CD4-positive, alpha-beta T cell treated with Interleukin-17A for 1 hour (primary cell): ENCODE measurements around the gene DUSP2.

Experiments
- DNase-seq: peaks from one replicate; pipeline ENCODE4 v3.0.0-alpha.2; 2020

Gene DUSP2

DNA sequence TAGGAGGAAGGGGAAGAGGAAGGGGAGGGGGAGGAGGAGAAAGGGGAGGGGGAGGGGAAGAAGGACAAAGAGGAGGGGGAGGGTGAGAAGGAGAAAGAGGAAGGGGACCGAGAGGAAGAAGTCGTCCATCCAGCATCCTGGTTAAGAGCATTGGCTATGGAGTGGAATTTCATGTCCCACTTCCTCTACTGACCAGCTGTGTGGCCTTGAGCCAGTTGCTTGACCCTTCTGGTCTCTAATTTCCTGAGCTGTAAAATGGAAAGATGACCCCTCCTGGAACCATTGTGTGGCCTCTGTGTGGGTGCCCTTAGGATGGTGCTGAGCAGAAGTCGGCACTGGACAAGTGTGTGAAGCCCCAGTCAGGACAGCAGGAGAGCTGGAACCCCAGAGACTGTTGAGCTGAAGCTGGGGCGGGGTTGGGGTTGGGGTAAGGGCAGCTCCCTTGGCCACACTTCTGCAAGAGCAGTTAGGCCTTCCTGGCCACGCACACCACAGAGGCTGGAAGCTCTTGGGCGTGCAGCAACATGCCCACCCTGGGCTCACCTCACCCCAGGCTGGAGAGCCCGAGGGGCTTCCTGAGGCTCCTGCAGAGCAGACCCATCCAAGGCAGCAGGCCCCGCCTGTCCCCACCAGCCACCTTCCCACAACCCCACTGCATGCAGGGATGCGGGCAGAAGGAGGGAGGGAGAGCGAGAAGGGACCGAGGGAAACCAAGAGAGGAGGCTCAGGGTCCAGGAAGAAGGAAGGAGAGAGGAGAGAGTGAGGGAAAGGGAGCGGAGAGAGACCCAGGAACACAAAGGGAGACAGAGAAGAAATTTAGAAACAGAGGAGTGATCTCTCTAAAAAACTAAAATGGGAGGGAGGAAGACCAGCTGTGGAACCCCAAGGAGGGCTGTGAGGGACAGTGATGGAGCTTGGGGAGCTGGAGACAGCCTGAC, 45.1 kb downstream of the DUSP2 start:
- DNase-seq = no peak

DNA sequence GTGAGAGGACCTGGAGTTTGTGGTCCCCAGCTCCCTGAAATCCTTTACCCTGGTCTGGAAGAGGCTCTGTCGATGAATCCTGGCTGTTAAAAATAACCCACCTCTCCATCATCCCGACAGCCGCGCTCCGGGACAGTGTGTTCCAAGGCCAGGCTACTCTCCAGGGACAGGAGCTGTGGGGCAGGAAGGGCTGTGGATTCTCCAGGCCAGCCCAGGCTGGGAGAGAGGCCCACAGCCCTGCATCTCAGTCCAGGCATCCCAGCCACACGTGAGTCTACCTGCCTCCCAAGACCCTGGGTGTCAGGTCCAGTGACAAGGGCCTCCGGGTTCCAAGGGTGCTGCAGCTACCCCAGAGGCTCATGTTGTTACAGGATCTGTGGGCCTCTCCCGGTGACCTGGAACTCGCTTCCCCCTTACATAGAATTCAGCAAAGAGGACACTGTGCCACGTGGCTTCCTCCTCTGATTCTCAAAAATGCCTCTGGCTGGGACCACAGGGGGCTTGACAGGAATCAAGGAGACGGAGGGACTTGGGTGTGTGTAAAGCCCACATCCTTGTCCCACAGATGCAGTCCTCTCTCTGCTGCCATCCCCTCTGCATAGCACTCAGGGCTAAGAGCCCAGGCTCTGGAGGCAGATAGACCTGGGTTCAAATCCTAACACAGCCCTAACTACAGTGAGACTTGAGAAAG, 46.2 kb downstream of the DUSP2 start:
- no peak for DNase-seq

DNA sequence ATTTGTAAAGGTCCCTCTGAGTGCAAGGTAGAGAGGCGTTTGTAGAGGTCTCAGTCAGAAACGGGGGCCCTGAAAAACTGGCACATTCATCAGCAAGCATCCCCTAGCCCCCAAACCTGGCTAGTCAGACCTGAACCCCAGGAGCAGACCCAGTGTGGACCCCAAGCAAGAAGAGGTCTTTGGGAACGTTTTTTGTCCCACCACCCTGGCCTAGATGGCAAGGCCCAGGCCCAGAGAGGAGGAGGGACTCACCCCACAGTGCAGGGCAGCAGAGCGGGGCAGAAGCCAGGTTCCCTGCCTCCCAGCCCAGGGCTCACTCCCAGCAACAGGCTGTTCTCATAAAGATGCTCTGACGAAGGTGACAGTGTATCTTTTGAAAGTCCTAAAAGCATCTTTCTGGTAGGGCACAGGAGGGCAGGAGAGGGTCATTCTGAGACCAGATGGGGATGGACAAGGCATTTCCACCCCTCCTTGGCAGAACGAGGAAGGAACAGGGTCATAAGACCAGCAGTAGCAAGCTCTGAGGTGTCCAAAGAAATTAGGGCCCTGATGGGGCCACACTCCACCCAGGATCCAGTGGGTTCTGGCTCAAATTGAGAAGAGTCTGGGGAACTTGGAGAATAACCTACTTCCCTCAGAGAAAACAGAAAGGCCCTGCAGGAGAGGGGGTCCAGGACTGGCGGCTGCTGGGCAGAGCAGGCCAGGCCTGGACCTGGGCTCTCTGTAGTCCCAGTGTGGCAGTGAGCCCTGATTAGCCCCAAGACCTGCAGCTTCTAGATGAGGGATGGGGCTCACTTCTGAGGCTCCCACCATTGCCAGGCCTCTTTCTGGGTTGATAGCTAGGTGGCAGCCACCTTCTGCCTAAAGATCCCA, 47.1 kb downstream of the DUSP2 start:
- no peak for DNase-seq

DNA sequence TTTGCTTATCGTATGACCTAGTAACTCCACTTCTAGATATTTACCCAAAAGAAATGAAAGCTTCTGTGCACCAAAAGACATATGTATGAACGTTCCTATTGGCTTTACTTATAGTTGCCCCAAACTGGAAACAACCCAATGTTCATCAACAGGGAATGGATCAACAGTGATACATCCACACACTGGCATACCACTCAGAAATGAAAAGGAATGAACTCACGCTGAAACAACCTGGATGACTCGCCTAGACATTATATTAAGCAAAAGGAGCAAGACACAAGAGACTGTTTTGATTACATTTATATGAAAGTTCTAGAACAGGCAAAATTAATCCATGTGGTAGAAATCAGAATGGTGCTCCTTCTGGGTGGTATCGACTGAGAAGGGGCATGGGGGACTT, 47.8 kb downstream of the DUSP2 start:
- DNase-seq = no peak

DNA sequence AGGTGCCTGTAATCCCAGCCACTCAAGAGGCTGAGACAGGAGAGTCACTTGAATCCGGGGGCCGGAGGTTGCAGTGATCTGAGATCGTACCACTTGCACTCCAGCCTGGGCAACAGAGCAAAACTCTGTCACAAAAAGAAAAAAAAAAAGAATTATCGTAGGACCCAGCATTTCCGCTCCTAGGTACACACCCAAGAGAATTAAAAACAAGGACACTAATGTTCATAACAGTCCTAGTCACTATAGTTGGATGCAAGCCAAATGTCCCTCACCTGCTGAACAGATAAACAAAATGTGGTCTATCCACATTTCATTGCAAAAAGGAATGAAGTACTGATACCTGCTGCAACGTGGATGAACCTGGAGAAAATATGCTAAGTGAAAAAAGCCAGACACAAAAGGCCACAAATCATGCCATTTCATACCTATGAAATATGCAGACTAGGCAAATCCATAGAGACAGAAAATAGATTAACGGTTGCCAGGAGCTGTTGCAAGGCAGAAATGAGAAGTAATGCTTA, 50.1 kb downstream of the DUSP2 start:
- no peak for DNase-seq

DNA sequence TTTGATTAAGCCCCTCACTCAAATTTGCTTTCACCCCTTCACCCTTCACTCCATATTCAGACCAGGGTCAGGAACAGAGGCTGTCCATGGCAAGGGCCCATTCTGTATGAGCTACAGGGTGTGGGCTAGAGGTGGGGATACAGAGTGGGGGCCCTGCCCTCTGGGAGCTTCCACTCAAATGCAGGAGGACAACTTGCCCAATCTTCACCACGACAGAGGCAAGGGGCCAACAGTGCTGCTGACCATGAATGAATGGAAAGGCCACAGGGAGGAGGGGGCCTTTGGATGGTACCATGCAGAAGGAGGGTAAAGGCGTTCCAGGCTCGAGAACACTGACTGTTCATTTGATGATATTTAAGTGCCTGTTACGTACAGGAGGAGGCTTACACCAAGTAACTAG, 51.7 kb downstream of the DUSP2 start:
- DNase-seq = no peak
